Measurements from ENCODE around the gene KDM8. TPM values are rescaled to one million over a fixed set of nuclear protein-coding genes. Genes with fewer than 3 reads are reported as not detected.
"Not testable (repeated sequence)": the region's sequence is repeated elsewhere in the genome, so short reads cannot be mapped to it uniquely, and the experiment has no call there.

The KDM8 gene
- total and polyA plus RNA-seq, 4 experiments from 2014 or later: 4.8 to 31.0 (median 18.4) TPM

DNA sequence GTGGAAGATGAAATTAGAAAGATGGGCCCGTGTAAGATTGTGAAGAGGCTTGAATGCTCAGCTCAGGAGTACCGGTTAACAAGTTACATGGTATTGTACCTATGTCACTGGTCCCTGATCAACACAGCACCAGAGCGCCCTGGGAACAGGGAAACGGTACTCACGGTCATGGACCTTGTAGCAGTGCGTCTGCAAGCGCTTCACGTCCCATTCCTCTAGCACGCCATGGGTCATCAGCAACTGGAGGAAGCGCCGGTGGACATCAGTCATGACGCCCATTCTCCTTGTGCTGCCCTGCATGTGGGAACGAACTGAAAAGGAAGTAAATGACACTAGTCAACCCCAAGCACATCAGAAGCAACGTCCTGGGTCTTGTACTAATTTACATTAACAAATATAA lies 53.9 kb downstream of the KDM8 start:
- Histone ChIP-seq H3K4me3 (ENCODE audit: low read length in 2 of 2) (no peak overlapping the region), H3K27ac (ENCODE audit: low read depth, low read length) (no peak overlapping the region), H3K36me3 (ENCODE audit: insufficient read depth, low read length) (peaks cover 23% of the 10 kb centered on the region), H3K4me1 (ENCODE audit: insufficient read depth, low read length) (peaks cover 23% of the 10 kb centered on the region), H3K27me3 (ENCODE audit: insufficient read depth, low read length) (no peaks in the 10 kb centered on the region), H3K9me3 (ENCODE audit: control insufficient read depth in 1 of 2, low read length in 2 of 2) (no peaks in the 10 kb centered on the region)
- Mint-ChIP-seq H3K4me3 (no peak overlapping the region), H3K27me3 (no peaks in the 10 kb centered on the region), H3K9me3 (no peaks in the 10 kb centered on the region), H3K4me1 (peaks cover 38 to 68% (median 51%) of the 10 kb centered on the region in 4 donors), H3K27ac (peak overlapping the region in 1 of 7 donors; percentile 70), H3K36me3 (peaks cover 32 to 47% of the 10 kb centered on the region in 2 donors)
- CTCF ChIA-PET (ENCODE audit: partially characterized antibody): interaction anchor here (0.7 to 1.6 kb wide), 2 partner anchors 23 to 58 kb away, joined by 3 read pairs; no protein-coding TSS in a partner anchor
- no peak for DNase-seq
- intact Hi-C loops (cut with micrococcal nuclease): no loop called here
- POLR2A ChIA-PET (ENCODE audit: partially characterized antibody): interaction anchor here (6.5 kb wide), 1 partner anchor 21 kb away, joined by 47 read pairs; no protein-coding TSS in a partner anchor

DNA sequence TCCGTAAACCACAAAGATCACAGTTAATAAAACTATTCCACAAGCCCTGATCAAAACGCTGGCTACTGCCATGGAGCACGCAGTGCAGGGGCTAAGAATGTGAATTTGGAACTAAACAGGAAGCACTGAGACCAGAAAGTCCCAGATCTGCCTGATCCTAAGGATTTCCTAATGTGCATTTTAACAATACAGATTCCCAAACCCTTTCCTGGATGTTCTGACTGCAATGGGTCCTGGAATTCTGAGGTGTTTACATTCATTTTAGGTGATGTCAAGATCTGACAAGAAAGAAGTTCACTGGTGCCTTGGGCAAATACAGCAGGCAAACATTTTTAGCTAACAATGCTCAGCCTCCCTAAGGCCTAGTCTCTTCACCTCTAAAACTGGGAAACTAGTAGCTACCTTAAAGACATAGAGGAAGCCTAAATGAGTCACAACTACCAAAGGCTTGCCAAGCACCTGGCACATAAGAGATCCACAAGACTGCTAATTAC lies 55.0 kb downstream of the KDM8 start:
- no peak overlapping the region for H3K4me3 Mint-ChIP-seq
- H3K9me3 Mint-ChIP-seq: no peaks in the 10 kb centered on the region

DNA sequence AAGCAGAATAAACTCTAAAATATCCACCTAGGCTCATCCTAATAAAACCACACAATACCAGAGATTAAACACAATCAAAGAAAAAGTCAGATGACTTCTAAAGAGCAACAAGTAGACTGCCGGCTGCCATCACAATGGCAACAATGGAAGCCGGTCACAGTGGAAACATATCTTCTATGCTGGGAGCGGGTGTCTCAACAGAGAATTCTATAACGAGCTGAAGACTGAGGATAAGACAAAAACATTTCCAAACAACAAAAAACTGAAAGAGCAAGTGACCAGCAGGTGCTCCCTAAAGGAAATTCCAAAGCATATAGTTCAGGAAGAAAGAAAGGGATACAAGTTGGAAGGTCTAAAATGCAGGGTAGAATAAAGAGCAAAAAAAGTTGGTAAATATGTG lies 56.4 kb downstream of the KDM8 start:
- Mint-ChIP-seq H3K4me3 (no peak overlapping the region), H3K9me3 (no peaks in the 10 kb centered on the region), H3K36me3 (peaks cover 35 to 37% of the 10 kb centered on the region in 2 donors), H3K4me1 (peaks cover 37 to 68% (median 50%) of the 10 kb centered on the region in 4 donors), H3K27ac (peak overlapping the region in 1 of 7 donors; percentile 53), H3K27me3 (no peaks in the 10 kb centered on the region)
- POLR2A ChIA-PET (ENCODE audit: partially characterized antibody): no interaction called here
- Histone ChIP-seq H3K27me3 (ENCODE audit: insufficient read depth, low read length) (no peaks in the 10 kb centered on the region), H3K36me3 (ENCODE audit: insufficient read depth, low read length) (peaks cover 23% of the 10 kb centered on the region), H3K9me3 (ENCODE audit: control insufficient read depth in 1 of 2, low read length in 2 of 2) (no peaks in the 10 kb centered on the region), H3K4me1 (ENCODE audit: insufficient read depth, low read length) (peaks cover 11% of the 10 kb centered on the region), H3K4me3 (ENCODE audit: low read length in 2 of 2) (no peak overlapping the region), H3K27ac (ENCODE audit: low read depth, low read length) (no peak overlapping the region)
- intact Hi-C loops (cut with micrococcal nuclease): loop anchor here (10.0 kb wide), 1 partner anchor 55 kb away; the partner anchor contains the start of gene IL4R
- CTCF ChIA-PET (ENCODE audit: partially characterized antibody): interaction anchor here (1.5 to 1.6 kb wide), 2 partner anchors 25 to 81 kb away, joined by 5 read pairs; no protein-coding TSS in a partner anchor
- no peak for DNase-seq

More for the DNA sequence above, 55.0 kb downstream of the KDM8 start:
- no peak overlapping the region for H3K4me3 ChIP-seq (ENCODE audit: low read length in 2 of 2)
- Mint-ChIP-seq H3K27ac (peak overlapping the region in 2 of 7 donors; percentile 2 to 30), H3K27me3 (no peaks in the 10 kb centered on the region), H3K4me1 (peaks cover 43 to 72% (median 55%) of the 10 kb centered on the region in 4 donors), H3K36me3 (peaks cover 41 to 44% of the 10 kb centered on the region in 2 donors)
- CTCF ChIA-PET (ENCODE audit: partially characterized antibody): interaction anchor here (1.6 kb wide), 1 partner anchor 57 kb away, joined by 3 read pairs; no protein-coding TSS in a partner anchor
- H3K27ac ChIP-seq (ENCODE audit: low read depth, low read length): no peak overlapping the region
- DNase-seq: no peak
- peaks cover 23% of the 10 kb centered on the region for H3K4me1 ChIP-seq (ENCODE audit: insufficient read depth, low read length)
- POLR2A ChIA-PET (ENCODE audit: partially characterized antibody): interaction anchor here (6.5 kb wide), 1 partner anchor 22 kb away, joined by 47 read pairs; no protein-coding TSS in a partner anchor
- intact Hi-C loops (cut with micrococcal nuclease): no loop called here
- H3K27me3 ChIP-seq (ENCODE audit: insufficient read depth, low read length): no peaks in the 10 kb centered on the region
- H3K9me3 ChIP-seq (ENCODE audit: control insufficient read depth in 1 of 2, low read length in 2 of 2): no peaks in the 10 kb centered on the region
- peaks cover 23% of the 10 kb centered on the region for H3K36me3 ChIP-seq (ENCODE audit: insufficient read depth, low read length)

DNA sequence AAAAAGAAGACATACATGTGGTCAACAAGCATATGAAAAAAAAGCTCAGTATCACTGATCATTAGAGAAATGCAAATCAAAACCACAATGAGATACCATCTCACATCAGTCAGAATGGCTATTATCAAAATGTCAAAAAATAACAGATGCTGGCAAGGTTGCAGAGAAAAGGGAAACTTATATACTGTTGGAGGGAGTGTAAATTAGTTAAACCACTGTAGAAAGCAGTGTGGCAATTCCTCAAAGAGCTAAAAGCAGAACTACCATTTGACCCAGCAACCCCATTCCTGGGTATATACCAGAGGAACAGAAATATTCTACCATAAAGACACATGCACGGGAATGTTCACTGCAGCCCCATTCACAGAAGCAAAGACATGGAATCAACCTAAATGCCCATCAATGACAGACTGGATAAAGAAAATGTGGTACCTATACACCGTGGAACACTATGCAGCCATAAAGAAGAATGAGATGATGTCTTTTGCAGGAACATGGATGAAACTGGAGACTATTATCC lies 59.6 kb downstream of the KDM8 start:
- intact Hi-C loops (cut with micrococcal nuclease): loop anchor here (10.0 kb wide), 1 partner anchor 52 kb away; the partner anchor contains the start of gene IL4R
- H3K27ac ChIP-seq (ENCODE audit: low read depth, low read length); H3K4me3 ChIP-seq (ENCODE audit: low read length in 2 of 2); POLR2A ChIA-PET (ENCODE audit: partially characterized antibody); H3K36me3 ChIP-seq (ENCODE audit: insufficient read depth, low read length); H3K27me3 Mint-ChIP-seq; CTCF ChIA-PET (ENCODE audit: partially characterized antibody); H3K9me3 Mint-ChIP-seq; H3K27me3 ChIP-seq (ENCODE audit: insufficient read depth, low read length); H3K4me3 Mint-ChIP-seq; DNase-seq; H3K9me3 ChIP-seq (ENCODE audit: control insufficient read depth in 1 of 2, low read length in 2 of 2): not testable (repeated sequence)
- H3K4me1 ChIP-seq (ENCODE audit: insufficient read depth, low read length): peaks cover 21% of the 10 kb centered on the region
- Mint-ChIP-seq H3K36me3 (peaks cover 13 to 19% of the 10 kb centered on the region in 2 donors), H3K4me1 (peaks cover 34 to 69% (median 53%) of the 10 kb centered on the region in 4 donors), H3K27ac (peak overlapping the region in 3 of 7 donors; percentile 18 to 42 (median 32))

DNA sequence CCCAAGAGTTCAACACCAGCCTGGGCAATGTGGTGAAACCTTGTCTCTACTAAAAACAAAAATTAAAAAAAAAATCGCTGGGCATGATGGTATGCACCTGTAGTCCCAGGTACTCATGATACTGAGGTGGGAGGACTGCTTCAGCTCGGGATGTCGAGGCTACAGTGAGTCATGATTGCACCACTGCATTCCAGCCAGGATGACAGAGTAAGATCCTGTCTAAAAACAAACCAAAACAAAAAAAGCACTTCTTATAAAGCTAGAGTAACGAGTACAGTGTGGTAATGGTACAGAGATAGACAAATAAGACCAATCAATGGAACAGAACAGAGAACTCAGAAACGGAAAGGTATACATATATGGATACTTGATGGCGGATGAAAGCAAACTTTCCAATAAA lies 60.8 kb downstream of the KDM8 start:
- POLR2A ChIA-PET (ENCODE audit: partially characterized antibody): no interaction called here
- no peaks in the 10 kb centered on the region for H3K36me3 ChIP-seq (ENCODE audit: insufficient read depth, low read length)
- H3K27ac ChIP-seq (ENCODE audit: low read depth, low read length): no peak overlapping the region
- H3K4me1 Mint-ChIP-seq: peaks cover 31 to 73% (median 52%) of the 10 kb centered on the region in 4 donors
- DNase-seq: no peak
- no peak overlapping the region for H3K4me3 Mint-ChIP-seq
- peaks cover 26% of the 10 kb centered on the region for H3K4me1 ChIP-seq (ENCODE audit: insufficient read depth, low read length)
- no peaks in the 10 kb centered on the region for H3K27me3 ChIP-seq (ENCODE audit: insufficient read depth, low read length)
- no peaks in the 10 kb centered on the region for H3K27me3 Mint-ChIP-seq
- CTCF ChIA-PET (ENCODE audit: partially characterized antibody): interaction anchor here (3.1 kb wide), 1 partner anchor 30 kb away, joined by 14 read pairs; no protein-coding TSS in a partner anchor
- intact Hi-C loops (cut with micrococcal nuclease): loop anchor here (10.0 kb wide), 1 partner anchor 51 kb away; the partner anchor contains the start of gene IL4R
- H3K9me3 Mint-ChIP-seq: no peaks in the 10 kb centered on the region
- no peak overlapping the region for H3K4me3 ChIP-seq (ENCODE audit: low read length in 2 of 2)
- peak overlapping the region in 3 of 7 donors; percentile 19 to 78 (median 75) for H3K27ac Mint-ChIP-seq
- H3K36me3 Mint-ChIP-seq: peaks cover 12 to 19% of the 10 kb centered on the region in 2 donors
- no peaks in the 10 kb centered on the region for H3K9me3 ChIP-seq (ENCODE audit: control insufficient read depth in 1 of 2, low read length in 2 of 2)

DNA sequence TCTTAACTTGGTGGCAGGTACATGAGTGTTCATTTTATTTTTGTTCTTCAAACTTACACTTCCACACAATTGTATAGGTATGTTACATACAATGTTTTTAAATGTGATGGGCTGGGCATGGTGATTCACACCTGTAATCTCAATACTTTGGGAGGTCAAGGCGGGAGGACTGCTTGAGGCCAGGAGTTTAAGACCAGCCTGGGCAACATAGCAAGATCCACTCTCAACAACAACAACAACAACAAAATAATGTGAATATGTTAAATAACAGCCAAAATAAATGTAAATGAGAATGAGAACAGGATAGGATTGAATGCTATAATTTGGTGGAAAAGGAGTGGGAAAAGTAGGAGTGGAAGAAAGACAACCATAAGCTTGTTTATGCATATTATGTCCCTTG lies 62.7 kb downstream of the KDM8 start:
- DNase-seq: no peak
- no peak overlapping the region for H3K4me3 ChIP-seq (ENCODE audit: low read length in 2 of 2)
- intact Hi-C loops (cut with micrococcal nuclease): loop anchor here (10.0 kb wide), 1 partner anchor 49 kb away; the partner anchor contains the start of gene IL4R
- H3K9me3 ChIP-seq (ENCODE audit: control insufficient read depth in 1 of 2, low read length in 2 of 2): no peaks in the 10 kb centered on the region
- ChIA-PET POLR2A (ENCODE audit: partially characterized antibody) (interaction anchor here (0.6 kb wide), 1 partner anchor 23 kb away, joined by 3 read pairs; no protein-coding TSS in a partner anchor), CTCF (ENCODE audit: partially characterized antibody) (interaction anchor here (3.1 kb wide), 1 partner anchor 32 kb away, joined by 14 read pairs; no protein-coding TSS in a partner anchor)
- no peaks in the 10 kb centered on the region for H3K9me3 Mint-ChIP-seq
- H3K27me3 Mint-ChIP-seq: no peaks in the 10 kb centered on the region
- H3K27ac Mint-ChIP-seq: peak overlapping the region in 5 of 7 donors; percentile 1 to 69 (median 37)
- peaks cover 29% of the 10 kb centered on the region for H3K4me1 ChIP-seq (ENCODE audit: insufficient read depth, low read length)
- H3K36me3 ChIP-seq (ENCODE audit: insufficient read depth, low read length): no peaks in the 10 kb centered on the region
- H3K27ac ChIP-seq (ENCODE audit: low read depth, low read length): no peak overlapping the region
- H3K36me3 Mint-ChIP-seq: peaks cover 11 to 19% of the 10 kb centered on the region in 2 donors
- no peaks in the 10 kb centered on the region for H3K27me3 ChIP-seq (ENCODE audit: insufficient read depth, low read length)
- H3K4me3 Mint-ChIP-seq: peak overlapping the region in 2 of 8 donors; percentile 41 to 53
- peaks cover 32 to 71% (median 52%) of the 10 kb centered on the region in 4 donors for H3K4me1 Mint-ChIP-seq

DNA sequence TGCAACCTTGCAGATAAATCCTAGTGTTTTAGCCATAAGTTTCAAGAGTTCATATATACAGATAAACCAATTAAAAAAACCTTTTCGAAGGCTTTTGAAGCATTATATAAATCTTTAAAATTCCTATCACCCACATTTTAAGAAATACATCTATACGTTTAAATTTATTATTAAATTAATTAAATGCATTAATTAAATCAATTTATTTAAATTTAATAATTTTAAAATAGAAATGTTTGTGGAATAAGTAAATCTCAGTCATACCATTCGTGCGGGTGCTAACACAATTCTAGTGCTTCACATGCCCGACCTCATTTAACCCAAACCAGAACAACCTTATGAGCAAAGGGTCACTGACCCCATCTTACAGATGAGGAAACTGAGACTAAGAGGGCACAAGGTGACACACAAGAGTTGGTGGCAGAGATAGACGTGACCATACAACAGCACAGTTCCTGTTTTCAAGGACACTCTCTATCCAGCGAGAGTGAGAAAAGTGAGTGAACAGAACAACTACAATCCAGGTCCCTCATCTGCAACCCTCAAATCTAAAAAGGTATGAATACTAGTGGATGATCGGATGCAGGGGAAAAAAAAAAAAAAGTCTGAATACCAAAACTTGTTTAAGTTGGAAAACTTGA lies 63.8 kb downstream of the KDM8 start:
- H3K9me3 Mint-ChIP-seq: no peaks in the 10 kb centered on the region
- H3K36me3 Mint-ChIP-seq: peaks cover 11 to 18% of the 10 kb centered on the region in 2 donors
- Histone ChIP-seq H3K27ac (ENCODE audit: low read depth, low read length) (no peak overlapping the region), H3K36me3 (ENCODE audit: insufficient read depth, low read length) (no peaks in the 10 kb centered on the region), H3K4me3 (ENCODE audit: low read length in 2 of 2) (no peak overlapping the region), H3K9me3 (ENCODE audit: control insufficient read depth in 1 of 2, low read length in 2 of 2) (no peaks in the 10 kb centered on the region), H3K4me1 (ENCODE audit: insufficient read depth, low read length) (peaks cover 29% of the 10 kb centered on the region), H3K27me3 (ENCODE audit: insufficient read depth, low read length) (no peaks in the 10 kb centered on the region)
- peak overlapping the region in 5 of 7 donors; percentile 37 to 99 (median 99) for H3K27ac Mint-ChIP-seq
- H3K4me3 Mint-ChIP-seq: peak overlapping the region; percentile 95 to 100 (median 98)
- intact Hi-C loops (cut with micrococcal nuclease): loop anchor here (10.0 kb wide), 1 partner anchor 48 kb away; the partner anchor contains the start of gene IL4R
- POLR2A ChIA-PET (ENCODE audit: partially characterized antibody): interaction anchor here (0.8 to 4.5 kb wide), 6 partner anchors 23 to 93 kb away, joined by 3 to 62 read pairs (median 6); no protein-coding TSS in a partner anchor
- no peak for DNase-seq
- CTCF ChIA-PET (ENCODE audit: partially characterized antibody): no interaction called here
- H3K27me3 Mint-ChIP-seq: no peaks in the 10 kb centered on the region
- peaks cover 27 to 68% (median 53%) of the 10 kb centered on the region in 4 donors for H3K4me1 Mint-ChIP-seq
